K562 (cell line): ENCODE results near the gene GORASP1. TPM values are rescaled to one million over a fixed set of nuclear protein-coding genes. Genes with fewer than 3 reads are reported as not detected.

Source experiments
- ATAC-seq: fragments of 200-7000 bp; cut with Tn5 transposase; 3 replicates; pipeline ENCODE4 v1.9.1; 2020; ENCODE audit warnings: moderate library complexity
- BruUV-seq: library from RNA; stranded (reverse); fragments of 400-500 nt; replicated peaks from 2 replicates; lab custom pipeline; 2021; lab: Mats Ljungman, UMichigan
- CTCF ChIA-PET: fragments of 300-600 bp; formaldehyde crosslinking; extraction: SDS; loops from one replicate; lab custom pipeline; 2021; ENCODE audit warnings: low intra/inter-chr PET ratio; lab: Yijun Ruan, JAX
- POLR2A ChIA-PET: fragments of 300-600, 350-650 bp; sonication (Branson Sonifier 250); formaldehyde crosslinking; extraction: SDS; loops from one replicate; lab custom pipeline; 2021; ENCODE audit warnings: antibody characterized with exemption, inconsistent platforms; lab: Yijun Ruan, JAX
- DNase-seq, 4 experiments: peaks; one replicate each; pipeline versions ENCODE4 v3.0.0 to v3.0.0-alpha.2; 2011 to 2018; ENCODE audit warnings: low spot score in 3 of 4, mixed read lengths in 3 of 4; ENCODE audit errors: extremely low read depth in 1 of 4
- FAIRE-seq: peaks from 2 replicates; lab custom pipeline; 2011; peaks lifted over from hg19 to GRCh38; lab: Jason Lieb, UNC
- H2AFZ ChIP-seq: 2 replicates; pipeline ENCODE4 v1.6.0; 2011; ENCODE audit warnings: low read depth, low read length, control low read depth, inconsistent platforms
- H3K27ac ChIP-seq: fragments of 200-600 bp; 3 replicates; pipeline ENCODE4 v1.8.0; 2011; ENCODE audit warnings: low read depth, mild to moderate bottlenecking, control low read depth, inconsistent platforms, low read length, moderate library complexity, mixed read lengths; ENCODE audit errors: extremely low read depth
- H3K27me3 ChIP-seq, 2 experiments: fragments of 300-600 bp in 1 of 2; 2 replicates in 1 of 2; 3 replicates in 1 of 2; pipeline versions ENCODE4 v1.6.0 to v1.8.0; 2011; ENCODE audit warnings: inconsistent platforms in 2 of 2, low read length in 2 of 2, mild to moderate bottlenecking in 1 of 2, mixed read lengths in 1 of 2, moderate library complexity in 1 of 2; ENCODE audit not compliant: control insufficient read depth in 2 of 2, insufficient read depth in 2 of 2
- H3K36me3 ChIP-seq: fragments of 300-600 bp; 3 replicates; pipeline ENCODE4 v1.8.0; 2011; ENCODE audit warnings: mild to moderate bottlenecking, low read length, inconsistent platforms; ENCODE audit not compliant: control insufficient read depth, insufficient read depth
- H3K4me1 ChIP-seq, 2 experiments: fragments of 200-600 bp in 1 of 2; replicated peaks in 1 of 2; 2 replicates in 1 of 2; 3 replicates in 1 of 2; pipeline versions ENCODE4 v1.5.1 to v1.8.0; 2011; ENCODE audit warnings: inconsistent platforms in 2 of 2, low read length in 2 of 2, mild to moderate bottlenecking in 1 of 2, mixed read lengths in 1 of 2, moderate library complexity in 1 of 2; ENCODE audit not compliant: control insufficient read depth in 2 of 2, insufficient read depth in 2 of 2
- H3K4me2 ChIP-seq: 2 replicates; pipeline ENCODE4 v1.6.1; 2011; ENCODE audit warnings: low read length, control low read depth, inconsistent platforms, mixed read lengths; ENCODE audit not compliant: insufficient read depth
- H3K4me3 ChIP-seq: fragments of 200-600 bp; sonication (generic), shearing (Covaris generic); 2 replicates; pipeline ENCODE4 v1.5.1; 2016; ENCODE audit warnings: control low read depth, inconsistent platforms
- H3K79me2 ChIP-seq: fragments of 200-600 bp; 3 replicates; pipeline ENCODE4 v1.8.0; 2011; ENCODE audit warnings: low read length, inconsistent platforms; ENCODE audit not compliant: control insufficient read depth, insufficient read depth
- H3K9ac ChIP-seq, 2 experiments: 2 replicates each; pipeline versions ENCODE4 v1.6.0 to v1.6.1; 2011; ENCODE audit warnings: low read depth in 2 of 2, low read length in 2 of 2, control low read depth in 1 of 2, inconsistent platforms in 1 of 2, mild to moderate bottlenecking in 1 of 2, mixed read lengths in 1 of 2; ENCODE audit not compliant: insufficient read depth in 1 of 2
- H3K9me1 ChIP-seq: one replicate; pipeline ENCODE4 v1.6.0; 2011; ENCODE audit warnings: inconsistent platforms, mild to moderate bottlenecking, low read length, moderate library complexity; ENCODE audit not compliant: control insufficient read depth, insufficient read depth
- H3K9me3 ChIP-seq: replicated peaks from 2 replicates; pipeline ENCODE4 v1.5.1; 2011; ENCODE audit warnings: low read depth, low read length, inconsistent platforms; ENCODE audit not compliant: control insufficient read depth, insufficient read depth
- H4K20me1 ChIP-seq: replicated peaks from 2 replicates; pipeline ENCODE4 v1.6.1; 2011; ENCODE audit warnings: low read length, inconsistent platforms, mixed read lengths; ENCODE audit not compliant: control insufficient read depth, insufficient read depth
- BCL6 ChIP-seq: fragments of 250-450 bp; sonication (Bioruptor Pico); IDR thresholded peaks from 2 replicates; pipeline ENCODE4 v1.4.0; 2020
- BRD9 ChIP-seq: fragments of 450-650 bp; IDR thresholded peaks from 2 replicates; pipeline ENCODE4 v1.6.1; 2018; ENCODE audit warnings: low read depth; ENCODE audit not compliant: partially characterized antibody
- ELK3 ChIP-seq: fragments of 450-650 bp; formaldehyde crosslinking; IDR thresholded peaks from 2 replicates; pipeline ENCODE4 v1.4.0; 2020; ENCODE audit warnings: mild to moderate bottlenecking
- ZBTB34 ChIP-seq: fragments of 250-450 bp; sonication (Bioruptor Pico); IDR thresholded peaks from 2 replicates; pipeline ENCODE4 v1.8.0; 2021; ENCODE audit warnings: mild to moderate bottlenecking, moderate library complexity
- whole genome bisulfite sequencing: fragments of 100-300 bp; shearing (Covaris generic); methylation state at CpG from one replicate; pipeline ENCODE4 v1.1.6; 2016; ENCODE audit warnings: low coverage, mixed read lengths; ENCODE audit not compliant: insufficient coverage; ENCODE audit errors: missing lambda C conversion rate; 5-methylcytosine and 5-hydroxymethylcytosine counted together
- in situ Hi-C: fragments of 300-500 bp; cut with MboI; formaldehyde crosslinking; loops from 4 replicates; pipeline ENCODE4 v1.15.0; 2018; ENCODE audit warnings: inconsistent platforms, mixed read lengths
- intact Hi-C: fragments of 100-400 bp; cut with micrococcal nuclease; formaldehyde crosslinking; loops from 2 replicates; pipeline ENCODE4 v1.14.2; 2022
- polyA plus RNA-seq, 8 experiments: library from polyadenylated mRNA; depleted of rRNA in 4 of 8; stranded (reverse) in 5 of 8; unstranded in 3 of 8; fragments of >200 nt; fragmentation: Nextera tagmentation in 2 of 8; fragmentation: Illumina TruSeq in 1 of 8; extraction: Ambion mirVana in 2 of 8; extraction: Trizol in 1 of 8; gene quantifications; 2 replicates each; pipeline versions ENCODE4 v1.2.1 to v1.2.3, GENCODE V29; 2011 to 2014; ENCODE audit warnings: inconsistent platforms in 1 of 8, missing spikeins in 1 of 8
- total RNA-seq, 7 experiments: library from RNA; depleted of rRNA in 6 of 7; stranded (reverse); fragments of >200 nt in 6 of 7; fragmentation: Illumina TruSeq in 2 of 7; extraction: Trizol in 2 of 7; gene quantifications; 2 replicates each; pipeline versions ENCODE4 v1.2.1 to v1.2.3, GENCODE V29; 2011 to 2021; ENCODE audit warnings: low replicate concordance in 1 of 7

The GORASP1 gene
- total and polyA plus RNA-seq, 9 of the 15 experiments (the other 6 are each of a cell fraction or from before 2014, with no cell fraction given): 8.4 to 87.9 (median 67.6) TPM

- TF ChIP-seq ZBTB34 (CRISPR knock-in tag) (no peak), BCL6 (CRISPR knock-in tag) (no peak)
- TF ChIP-seq, all 486 proteins: peak for 0
Measured at GRCh38 chr3:39137991-39138803, 30.8 kb upstream of the GORASP1 start (continued).

GRCh38 chr3:39137435-39137936 lies 30.1 kb upstream of the GORASP1 start:
- no peak overlapping the region for H3K27ac ChIP-seq
- no peaks in the 10 kb centered on the region for H3K79me2 ChIP-seq

More at GRCh38 chr3:39137435-39137936, 30.1 kb upstream of the GORASP1 start:
- intact Hi-C loops (no loop called here), in situ Hi-C loops (no loop called here)
- Histone ChIP-seq H2AFZ (no peak overlapping the region), H3K4me2 (no peak overlapping the region), H3K4me1 (peaks cover 8 to 23% of the 10 kb centered on the region in 2 experiments; a peak in 4 of 5 replicates), H3K9ac (peak overlapping the region in 1 of 2 experiments; percentile 47; a peak in 2 of 4 replicates), H4K20me1 (peaks cover 17% of the 10 kb centered on the region), H3K27me3 (peaks cover 0 to 9% of the 10 kb centered on the region in 2 experiments; a peak in 1 of 5 replicates), H3K9me3 (no peaks in the 10 kb centered on the region), H3K36me3 (peaks cover 26% of the 10 kb centered on the region; the same call in 2 of the 3 replicates), H3K4me3 (no peak overlapping the region), H3K9me1 (no peaks in the 10 kb centered on the region)
- no peak for DNase-seq
- ATAC-seq: no peak
- WGBS: 76% methylated on average over 15 of the region's 18 CpGs
- FAIRE-seq: no peak
- ChIA-PET CTCF (no interaction called here), POLR2A (interaction anchor here (0.6 to 2.5 kb wide), 6 partner anchors 9 to 66 kb away, joined by 3 to 17 read pairs (median 4); no protein-coding TSS in a partner anchor)
- TF ChIP-seq BRD9 (no peak), ELK3 (no peak)
- no TSS peak for BruUV-seq
